Stimulated activated CD8-positive, alpha-beta memory T cell treated with anti-CD3 and anti-CD28 coated beads, Interleukin-4, amount 100 ng/mL, for 48 hours (primary cell): ENCODE results near the gene ZMIZ1.
"Not testable (repeated sequence)": the region's sequence is repeated elsewhere in the genome, so short reads cannot be mapped to it uniquely, and the experiment has no call there.

Experiments used
- DNase-seq: peaks from one replicate; pipeline ENCODE4 v3.0.0-alpha.2; 2020

ZMIZ1 gene

DNA sequence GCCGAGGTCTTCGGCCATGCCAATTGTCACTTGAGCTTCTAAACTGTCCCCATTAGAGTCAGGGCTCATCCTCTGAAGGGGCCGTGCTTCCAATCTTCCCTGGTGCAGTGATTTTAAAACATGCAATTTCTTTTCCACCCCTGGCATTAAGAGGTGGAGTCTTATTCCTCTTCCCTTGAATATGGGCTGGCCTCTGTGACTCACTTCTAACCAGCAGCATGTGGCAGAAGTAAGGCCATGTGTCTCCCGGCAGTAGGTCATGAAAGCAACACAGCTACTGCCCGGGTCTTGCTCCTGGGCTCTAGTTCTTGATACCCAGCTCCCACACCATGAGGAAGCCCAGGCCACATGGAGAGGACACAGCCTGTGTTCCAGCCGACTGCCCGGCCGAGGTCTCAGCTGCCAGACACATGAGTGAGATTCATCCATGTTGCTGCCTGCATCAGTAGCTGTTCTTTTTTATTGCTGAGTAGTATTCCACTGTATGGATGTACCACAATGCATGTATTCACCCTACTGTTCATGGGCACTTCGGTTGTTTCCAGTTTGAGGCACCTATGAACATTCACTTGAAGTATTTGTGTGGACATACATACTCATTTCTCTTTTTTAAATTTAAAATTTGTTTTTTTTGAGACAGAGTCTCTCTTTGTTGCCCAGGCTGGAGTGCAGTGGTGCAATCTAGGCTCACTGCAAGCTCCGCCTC, 264.0 kb downstream of the ZMIZ1 start:
- not testable (repeated sequence) for DNase-seq

GRCh38 chr10:79333513-79333912, 264.7 kb downstream of the ZMIZ1 start:
- DNase-seq, result no peak

- no peak for DNase-seq
These were observed 265.8 kb downstream of the ZMIZ1 start for GRCh38 chr10:79334573-79334972.

DNA sequence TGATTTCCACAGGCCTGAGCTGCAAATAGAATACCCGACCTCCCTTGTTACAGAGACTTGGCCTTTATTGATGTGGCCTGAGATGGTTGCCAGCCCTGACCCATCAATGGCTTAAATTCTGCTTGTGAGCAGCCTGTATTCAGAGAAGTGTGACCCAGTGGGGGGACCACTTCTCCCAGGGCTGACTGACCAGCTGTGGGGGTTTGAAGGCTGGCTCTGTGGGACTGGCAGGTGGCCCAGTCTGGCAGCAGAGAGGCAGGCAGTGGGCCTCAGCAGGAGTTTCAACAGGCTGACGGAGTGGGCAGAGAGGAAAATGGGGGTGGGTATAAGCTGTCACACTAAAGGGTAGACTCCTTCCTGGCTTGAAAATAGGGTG, 266.3 kb downstream of the ZMIZ1 start:
- DNase-seq, result no peak

- no peak for DNase-seq
These were observed 266.9 kb downstream of the ZMIZ1 start for GRCh38 chr10:79335470-79336235.

DNA sequence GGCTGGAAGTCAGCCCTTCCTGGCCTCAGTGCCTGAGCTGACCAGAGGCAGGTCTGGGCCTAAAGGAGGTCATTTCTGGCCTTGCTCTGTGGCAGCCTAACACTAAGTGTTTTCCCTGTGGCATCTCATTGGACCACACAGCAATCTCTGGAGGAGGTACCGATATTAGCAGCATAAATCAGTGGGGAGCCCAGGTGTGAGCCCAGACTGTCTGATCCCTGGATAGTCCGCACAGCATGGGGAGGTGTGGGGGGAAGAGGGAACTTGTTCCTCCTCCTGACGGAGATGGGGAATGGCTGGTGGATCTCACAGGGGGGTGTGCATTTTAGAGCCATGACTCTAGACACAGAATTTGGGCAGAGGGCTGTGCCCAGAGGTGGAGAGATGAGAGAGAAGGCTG, 267.5 kb downstream of the ZMIZ1 start:
- DNase-seq, result no peak

DNA sequence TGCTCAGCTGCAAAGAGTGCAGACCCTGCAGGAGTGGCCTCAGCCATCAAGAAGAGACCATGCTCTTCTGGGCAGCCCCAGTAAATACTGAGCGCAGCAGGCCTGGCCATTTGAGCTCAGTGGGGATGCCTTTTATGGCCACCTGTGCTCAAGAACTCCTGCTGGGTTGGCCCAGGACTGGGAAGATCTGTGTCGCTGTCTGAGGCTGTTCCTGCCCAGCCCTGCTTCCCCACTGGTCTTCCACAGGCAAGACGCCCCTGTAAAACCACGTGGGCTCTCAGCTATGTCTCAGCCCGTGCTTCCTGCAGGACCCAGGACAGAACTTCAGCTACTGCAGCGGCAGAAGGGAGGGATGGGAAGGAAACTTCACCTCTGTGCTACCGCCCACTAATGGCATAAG, 268.0 kb downstream of the ZMIZ1 start:
- DNase-seq, result no peak

DNA sequence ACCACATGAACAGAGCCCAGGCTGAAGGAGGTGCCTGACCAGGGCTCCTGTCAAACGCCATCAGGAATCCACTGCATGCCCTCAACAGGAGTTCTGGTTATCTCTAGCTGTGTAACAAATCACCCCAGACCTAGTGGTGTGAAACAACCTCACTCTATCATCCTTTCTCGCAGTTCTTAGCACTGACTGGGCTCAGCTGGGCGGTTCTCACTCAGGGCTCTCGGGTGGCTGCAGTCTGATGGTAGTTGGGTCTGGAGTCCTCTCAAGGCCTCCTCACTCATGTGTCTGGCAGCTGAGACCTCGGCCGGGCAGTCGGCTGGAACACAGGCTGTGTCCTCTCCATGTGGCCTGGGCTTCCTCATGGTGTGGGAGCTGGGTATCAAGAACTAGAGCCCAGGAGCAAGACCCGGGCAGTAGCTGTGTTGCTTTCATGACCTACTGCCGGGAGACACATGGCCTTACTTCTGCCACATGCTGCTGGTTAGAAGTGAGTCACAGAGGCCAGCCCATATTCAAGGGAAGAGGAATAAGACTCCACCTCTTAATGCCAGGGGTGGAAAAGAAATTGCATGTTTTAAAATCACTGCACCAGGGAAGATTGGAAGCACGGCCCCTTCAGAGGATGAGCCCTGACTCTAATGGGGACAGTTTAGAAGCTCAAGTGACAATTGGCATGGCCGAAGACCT, 269.2 kb downstream of the ZMIZ1 start:
- DNase-seq, result not testable (repeated sequence)

DNA sequence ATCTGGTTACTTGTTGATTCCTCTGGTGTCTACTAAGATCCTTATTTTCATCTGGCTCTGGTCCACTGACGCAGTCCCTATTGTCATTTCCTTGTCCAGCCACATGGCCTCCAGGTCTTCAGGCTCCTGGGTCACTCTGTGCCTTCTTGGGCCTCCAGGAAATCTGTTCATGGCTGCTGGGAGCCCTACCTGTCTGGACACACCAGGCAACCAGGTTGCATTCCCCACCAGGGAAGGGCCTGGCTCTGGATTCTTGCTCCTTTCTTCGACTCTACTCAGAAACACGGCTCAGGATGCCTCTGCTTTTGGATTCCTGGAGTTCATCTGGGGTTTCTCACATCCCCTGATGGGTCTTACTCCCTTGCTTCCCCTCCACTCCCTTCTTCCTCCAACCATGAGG, 270.5 kb downstream of the ZMIZ1 start:
- no peak for DNase-seq

DNA sequence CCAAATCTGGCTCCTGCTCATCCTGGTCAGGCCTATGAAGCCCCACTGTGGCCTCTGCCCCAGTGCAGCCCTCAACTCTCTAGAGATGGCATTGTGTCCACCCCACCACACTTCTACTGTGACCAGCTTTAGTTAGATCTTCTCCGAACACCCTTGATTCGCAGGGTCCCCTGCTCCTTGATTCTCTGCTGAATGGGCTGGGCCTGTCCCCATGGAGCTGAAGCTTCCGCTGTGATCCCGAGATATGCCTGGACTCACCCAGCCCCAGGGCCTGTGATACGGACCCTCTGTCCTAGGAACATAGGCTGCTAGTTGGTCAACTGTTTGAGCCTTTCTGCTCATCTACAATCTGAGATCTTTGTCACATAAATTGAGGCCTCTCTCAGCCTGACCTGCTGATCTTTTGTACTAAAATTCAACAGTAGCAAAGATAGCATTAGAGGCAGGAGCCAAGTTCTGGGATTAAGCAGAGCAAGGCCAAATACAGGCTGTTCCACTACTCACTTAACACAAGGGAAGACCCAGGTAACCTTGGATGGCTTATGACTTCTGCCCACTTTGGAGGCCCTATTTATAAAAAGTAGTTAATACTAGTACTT, 272.0 kb downstream of the ZMIZ1 start:
- no peak for DNase-seq

DNA sequence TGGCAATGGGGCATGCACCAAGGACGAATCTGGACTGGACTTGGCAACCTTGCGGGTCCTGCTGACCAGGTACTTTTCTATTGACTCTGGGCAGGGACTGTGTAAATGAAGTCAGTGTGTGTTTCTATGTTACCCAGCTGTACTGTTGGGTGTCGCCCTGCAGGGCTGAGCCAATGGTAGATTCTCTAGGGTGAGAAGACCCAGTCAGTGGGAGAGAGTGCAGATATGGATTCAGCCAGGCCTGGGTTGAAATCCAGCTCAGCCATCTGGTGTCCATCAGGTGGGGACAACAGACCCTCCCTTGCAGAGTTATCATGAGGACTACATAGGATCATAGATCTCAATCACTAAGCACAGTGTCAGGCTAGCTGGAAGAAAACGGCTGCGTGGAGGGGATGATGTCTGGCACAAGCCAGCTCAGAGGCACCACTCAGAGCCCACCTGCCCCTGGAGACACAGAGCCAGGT, 273.6 kb downstream of the ZMIZ1 start:
- DNase-seq, result peak; percentile 14

GRCh38 chr10:79342811-79343561, 274.2 kb downstream of the ZMIZ1 start:
- peak; percentile 16 for DNase-seq

DNA sequence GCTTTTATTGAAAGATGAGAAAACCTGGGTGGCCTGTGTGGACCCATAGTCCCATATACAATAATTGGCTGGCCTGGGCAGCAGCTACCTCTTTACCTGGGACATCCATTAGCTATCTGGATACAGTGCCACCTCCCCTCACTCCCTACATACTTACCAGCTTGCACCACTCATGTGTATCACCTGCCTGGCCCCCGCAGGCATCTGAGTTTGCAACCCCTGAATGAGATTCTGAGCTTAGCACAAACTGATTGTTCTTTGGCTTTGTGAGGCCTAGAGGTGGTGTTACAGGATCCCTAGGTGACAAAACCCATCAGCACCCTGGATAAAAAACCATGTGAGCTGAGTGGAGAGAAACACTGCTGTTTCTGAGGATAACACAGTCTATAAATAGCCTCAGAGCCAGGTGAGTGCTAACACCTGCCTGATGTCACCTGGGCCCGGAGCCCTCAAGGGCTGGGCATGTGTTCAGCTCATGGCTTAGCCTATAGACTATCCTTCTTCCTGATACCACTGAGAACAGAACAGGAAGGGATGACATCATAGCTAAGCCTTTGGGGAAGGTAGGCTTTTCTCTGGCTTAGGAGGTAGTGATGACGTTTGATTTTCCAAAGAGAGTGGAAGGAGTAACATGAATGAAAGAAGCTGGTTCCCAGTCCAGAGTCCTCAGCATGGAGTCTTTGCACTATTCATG, 275.9 kb downstream of the ZMIZ1 start:
- no peak for DNase-seq

- no peak for DNase-seq
These were observed 276.7 kb downstream of the ZMIZ1 start for GRCh38 chr10:79345241-79346011.

DNA sequence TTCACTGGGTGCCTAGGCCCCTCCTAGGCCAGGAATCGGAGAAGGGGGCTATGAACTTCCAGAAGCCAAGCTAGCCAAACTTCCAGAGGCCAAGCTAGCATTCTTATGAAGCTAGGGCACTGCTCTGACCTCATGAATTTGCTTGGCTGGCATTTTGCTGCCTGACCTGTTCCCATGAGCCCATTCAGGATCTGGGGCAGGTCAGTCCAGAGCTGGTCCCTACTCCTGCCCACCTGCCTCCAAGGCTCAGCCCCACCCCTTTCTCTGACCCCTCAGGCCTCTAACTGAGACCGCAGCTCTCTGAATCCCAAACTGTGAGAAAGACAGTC, 277.2 kb downstream of the ZMIZ1 start:
- no peak for DNase-seq

GRCh38 chr10:79346388-79347225, 277.8 kb downstream of the ZMIZ1 start:
- no peak for DNase-seq

GRCh38 chr10:79347226-79347893, 278.6 kb downstream of the ZMIZ1 start, which contains the start of gene PPIF:
PPIF (plus strand) TSS chr10:79347469; CDS start chr10:79347549, 80 bp downstream.
- peak; percentile 97 for DNase-seq

DNA sequence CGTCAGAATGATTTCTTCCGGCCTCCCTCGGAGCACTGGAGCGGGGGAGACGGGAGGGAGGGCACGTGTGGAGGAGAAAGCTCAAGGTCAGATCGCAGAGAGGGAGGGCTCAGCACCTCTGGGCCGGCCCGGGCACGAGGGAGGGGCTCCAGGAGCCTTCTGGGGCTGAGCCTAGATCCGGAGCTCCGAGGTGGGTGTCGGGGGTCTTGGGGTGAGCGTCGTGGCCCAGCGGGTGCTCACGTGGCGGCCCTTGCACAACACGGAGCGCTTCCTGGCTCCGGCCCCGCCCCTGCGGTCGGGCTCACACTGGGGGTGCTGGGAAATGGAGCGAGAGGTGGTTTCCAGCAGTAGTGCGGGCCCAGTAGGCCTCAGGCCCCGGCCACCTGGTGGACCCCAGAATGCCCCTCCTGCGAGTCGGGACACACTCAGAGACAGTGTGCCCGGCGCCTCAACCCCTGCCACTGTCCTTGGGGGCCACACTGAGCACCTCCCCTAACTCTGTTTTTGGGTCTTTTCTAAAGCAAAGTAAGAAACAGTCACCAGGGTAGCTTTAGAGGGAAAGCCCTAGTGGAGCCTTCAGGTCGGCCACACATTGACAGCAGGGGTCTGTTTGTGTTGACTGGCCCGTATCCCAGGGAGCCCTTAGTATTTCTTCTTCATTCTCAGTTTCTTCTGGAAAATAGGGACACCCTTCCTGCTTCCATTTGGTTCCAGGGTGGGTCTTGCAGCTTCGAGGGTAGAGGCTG, 279.3 kb downstream of the ZMIZ1 start:
- peak; percentile 84 for DNase-seq

- DNase-seq, result no peak
These were observed 279.8 kb downstream of the ZMIZ1 start for GRCh38 chr10:79348640-79348988.
